Muscle of arm (tissue), 12 donors: Measurements from ENCODE around the gene SMC6. TPM values are rescaled to one million over a fixed set of nuclear protein-coding genes. Genes with fewer than 3 reads are reported as not detected.

Experiments
- DNase-seq: peaks from one replicate; pipeline ENCODE4 v3.0.0-alpha.2; 2013
- polyA plus RNA-seq, 12 donors: library from polyadenylated mRNA; unstranded; fragments of 120-200 nt; gene quantifications; one replicate each; pipeline ENCODE4 v1.2.1, GENCODE V29; 2013; ENCODE audit not compliant: insufficient read length in 12 of 12

SMC6 gene
- polyA plus RNA-seq, 12 donors: 37.3 to 60.1 (median 47.0) TPM; not detected in 1

- DNase-seq: no peak
Measured at GRCh38 chr2:17771956-17772355, 18.3 kb upstream of the SMC6 start.

- DNase-seq: no peak
Measured at GRCh38 chr2:17768894-17769293, 15.3 kb upstream of the SMC6 start.

GRCh38 chr2:17765398-17765797, 11.8 kb upstream of the SMC6 start:
- DNase-seq: no peak

DNA sequence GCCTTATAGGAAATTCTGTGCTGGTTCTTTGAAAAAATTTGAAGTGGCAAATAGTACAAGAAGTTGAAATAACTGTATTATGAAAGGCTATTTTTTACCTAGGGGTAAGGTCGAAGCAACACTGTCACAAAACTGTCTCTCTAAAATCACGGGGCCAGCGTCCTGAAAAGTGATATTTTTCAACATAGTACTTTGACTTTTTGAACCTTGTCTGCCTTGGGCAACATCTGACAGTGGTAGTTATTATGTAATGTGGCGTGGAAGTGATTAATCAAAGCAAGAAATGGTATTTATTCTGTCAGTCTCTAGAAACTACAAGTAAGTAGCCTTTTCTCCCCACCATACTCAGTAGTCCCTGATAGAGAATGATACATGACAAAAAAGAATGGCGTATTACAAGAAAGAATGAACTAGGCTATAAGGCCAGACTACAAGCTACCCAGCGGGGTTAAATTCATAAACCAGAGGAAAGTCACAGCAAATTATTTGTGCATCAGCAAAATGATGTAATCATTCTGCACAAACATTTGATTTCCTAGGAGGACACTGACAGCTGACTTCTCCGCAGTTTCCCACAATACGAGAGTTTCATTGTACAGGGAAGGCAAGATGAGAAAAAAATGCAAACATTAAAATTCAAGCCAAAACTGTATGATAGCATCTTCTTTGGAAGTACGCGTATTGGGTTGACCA, 10.2 kb upstream of the SMC6 start:
- no peak for DNase-seq

GRCh38 chr2:17762451-17762850, 8.8 kb upstream of the SMC6 start:
- DNase-seq: no peak

DNA sequence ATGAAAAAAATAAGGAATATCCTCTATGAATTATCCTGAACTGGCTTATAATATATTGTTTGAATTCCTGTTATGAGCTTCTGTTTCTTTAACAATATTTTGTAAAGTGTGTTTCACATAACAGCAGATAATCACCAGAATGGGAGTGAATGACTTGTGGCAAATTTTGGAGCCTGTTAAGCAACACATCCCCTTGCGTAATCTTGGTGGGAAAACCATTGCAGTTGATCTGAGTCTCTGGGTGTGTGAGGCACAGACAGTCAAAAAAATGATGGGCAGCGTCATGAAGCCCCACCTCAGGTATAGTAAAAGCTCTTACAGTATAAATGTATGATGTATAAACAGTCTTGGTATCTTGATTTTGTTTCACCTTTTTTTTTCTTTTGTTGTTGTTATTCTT, 6.2 kb upstream of the SMC6 start:
- no peak for DNase-seq

GRCh38 chr2:17758118-17758517, 4.5 kb upstream of the SMC6 start:
- DNase-seq: no peak

GRCh38 chr2:17757321-17757720, 3.7 kb upstream of the SMC6 start:
- DNase-seq: no peak

- DNase-seq: no peak
Measured at GRCh38 chr2:17756668-17757067, 3.1 kb upstream of the SMC6 start.

GRCh38 chr2:17754773-17755425, 1.3 kb upstream of the SMC6 start:
- DNase-seq: no peak

- no peak for DNase-seq
Measured at GRCh38 chr2:17752892-17753802, 463 bp downstream of the SMC6 start.

- DNase-seq: no peak
Measured at GRCh38 chr2:17752246-17752645, 1.4 kb downstream of the SMC6 start.

GRCh38 chr2:17749753-17750438, 3.7 kb downstream of the SMC6 start:
- no peak for DNase-seq

DNA sequence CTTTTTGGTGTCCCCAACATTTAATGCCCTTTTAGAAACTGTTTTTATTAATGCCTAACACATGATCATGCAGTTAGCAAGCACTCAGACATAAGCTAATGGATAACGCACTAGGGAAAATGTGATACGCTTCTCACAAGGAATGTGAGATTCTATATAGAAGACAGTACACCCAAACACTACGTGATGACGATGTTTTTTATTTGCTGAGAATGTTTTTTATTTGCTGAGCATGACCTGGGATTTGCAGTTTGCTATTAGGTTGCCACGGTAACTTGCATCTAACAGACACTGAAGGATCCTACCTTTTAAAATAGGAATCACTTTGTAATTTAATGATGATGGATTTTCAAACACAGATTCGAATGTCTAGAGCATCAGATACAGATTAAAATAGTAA, 4.9 kb downstream of the SMC6 start:
- no peak for DNase-seq

DNA sequence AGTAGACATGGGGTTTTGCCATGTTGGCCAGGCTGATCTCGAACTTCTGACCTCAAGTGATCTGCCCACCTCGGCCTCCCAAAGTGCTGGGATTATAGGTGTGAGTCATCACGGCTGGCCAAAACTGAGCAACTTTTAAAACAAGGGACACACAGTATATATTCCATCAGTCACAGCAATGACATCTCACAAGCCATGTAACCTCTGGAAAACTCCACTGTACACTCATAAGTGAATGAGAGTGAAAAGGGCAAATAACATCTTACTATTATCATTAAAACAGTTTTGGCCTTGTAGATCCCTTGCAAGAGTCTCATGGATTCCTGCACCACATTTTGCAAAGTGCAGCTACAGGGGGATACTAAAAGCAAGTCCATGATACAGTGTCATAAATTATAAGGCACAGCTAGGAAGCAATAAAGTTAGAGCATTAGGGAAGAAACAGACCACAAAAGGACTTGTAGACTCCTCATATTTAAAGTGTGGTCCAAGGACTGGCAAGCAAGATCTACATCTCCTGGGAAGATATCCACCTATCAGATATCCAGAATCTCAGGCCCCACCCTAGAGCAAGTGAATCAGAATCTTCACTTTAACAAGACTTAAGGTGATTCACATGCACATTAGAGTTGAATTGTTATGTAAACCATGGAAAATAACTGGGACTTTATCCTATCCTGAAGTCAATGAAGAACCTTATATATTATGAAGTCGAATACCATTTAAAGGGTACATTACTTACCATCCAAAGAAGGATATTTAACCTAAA, 5.7 kb downstream of the SMC6 start:
- DNase-seq: no peak

- no peak for DNase-seq
Measured at GRCh38 chr2:17740203-17740602, 13.4 kb downstream of the SMC6 start.

- no peak for DNase-seq
Measured at GRCh38 chr2:17736989-17737388, 16.6 kb downstream of the SMC6 start.

DNA sequence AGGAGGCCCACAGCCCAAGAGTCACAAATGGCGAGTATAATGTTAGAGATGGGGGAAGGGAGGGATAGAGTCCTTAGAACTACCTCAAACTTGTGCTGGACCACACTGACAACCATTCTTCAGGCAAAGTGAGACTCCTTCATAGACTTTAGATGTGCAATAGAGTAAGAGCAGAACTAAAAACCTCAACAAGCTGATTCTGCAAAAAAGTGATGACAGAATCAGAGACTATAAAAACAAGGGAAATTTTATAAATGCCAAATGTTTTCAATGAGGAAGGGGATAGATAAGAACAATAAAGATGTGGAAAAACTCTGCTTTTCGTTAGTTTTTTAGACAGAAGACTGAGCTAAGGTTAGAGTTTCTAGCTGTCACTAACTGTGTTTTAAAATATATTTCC, 17.7 kb downstream of the SMC6 start:
- DNase-seq: no peak

- no peak for DNase-seq
Measured at GRCh38 chr2:17733599-17733998, 20.0 kb downstream of the SMC6 start.

DNA sequence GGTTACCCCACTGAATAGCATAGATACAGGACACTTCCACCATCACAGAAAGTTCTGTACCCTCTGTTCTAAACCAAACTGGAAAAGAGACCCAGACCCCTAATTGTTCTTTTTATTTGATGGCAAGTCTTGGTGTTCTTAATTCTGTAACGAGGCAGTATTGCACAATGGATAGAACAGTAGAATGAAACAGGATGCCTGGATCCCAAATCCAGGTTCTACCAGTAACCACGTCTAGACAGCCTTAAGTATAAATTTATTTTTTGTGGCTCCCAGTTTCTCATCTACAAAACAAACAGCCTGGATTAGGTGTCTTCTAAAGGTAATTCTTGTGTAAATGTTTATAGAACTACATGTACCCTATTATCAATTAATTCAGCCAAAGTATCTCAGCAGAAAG, 23.7 kb downstream of the SMC6 start:
- DNase-seq: no peak

GRCh38 chr2:17728210-17728609, 25.4 kb downstream of the SMC6 start:
- no peak for DNase-seq
